HG02571 (cell line): ENCODE results near the gene FAM43B.
A peak's percentile ranks its signal among the peaks of the same experiment; 100 is the strongest.
"Not testable (repeated sequence)": the region's sequence is repeated elsewhere in the genome, so short reads cannot be mapped to it uniquely, and the experiment has no call there.

Experiments
- ATAC-seq: cut with Tn5 transposase; IDR thresholded peaks from one replicate; pipeline ENCODE4 v1.9.1; 2021; ENCODE audit warnings: mild to moderate bottlenecking, moderate library complexity; ENCODE audit not compliant: unreplicated experiment

Gene FAM43B, protein sequence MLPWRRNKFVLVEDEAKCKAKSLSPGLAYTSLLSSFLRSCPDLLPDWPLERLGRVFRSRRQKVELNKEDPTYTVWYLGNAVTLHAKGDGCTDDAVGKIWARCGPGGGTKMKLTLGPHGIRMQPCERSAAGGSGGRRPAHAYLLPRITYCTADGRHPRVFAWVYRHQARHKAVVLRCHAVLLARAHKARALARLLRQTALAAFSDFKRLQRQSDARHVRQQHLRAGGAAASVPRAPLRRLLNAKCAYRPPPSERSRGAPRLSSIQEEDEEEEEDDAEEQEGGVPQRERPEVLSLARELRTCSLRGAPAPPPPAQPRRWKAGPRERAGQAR

DNA sequence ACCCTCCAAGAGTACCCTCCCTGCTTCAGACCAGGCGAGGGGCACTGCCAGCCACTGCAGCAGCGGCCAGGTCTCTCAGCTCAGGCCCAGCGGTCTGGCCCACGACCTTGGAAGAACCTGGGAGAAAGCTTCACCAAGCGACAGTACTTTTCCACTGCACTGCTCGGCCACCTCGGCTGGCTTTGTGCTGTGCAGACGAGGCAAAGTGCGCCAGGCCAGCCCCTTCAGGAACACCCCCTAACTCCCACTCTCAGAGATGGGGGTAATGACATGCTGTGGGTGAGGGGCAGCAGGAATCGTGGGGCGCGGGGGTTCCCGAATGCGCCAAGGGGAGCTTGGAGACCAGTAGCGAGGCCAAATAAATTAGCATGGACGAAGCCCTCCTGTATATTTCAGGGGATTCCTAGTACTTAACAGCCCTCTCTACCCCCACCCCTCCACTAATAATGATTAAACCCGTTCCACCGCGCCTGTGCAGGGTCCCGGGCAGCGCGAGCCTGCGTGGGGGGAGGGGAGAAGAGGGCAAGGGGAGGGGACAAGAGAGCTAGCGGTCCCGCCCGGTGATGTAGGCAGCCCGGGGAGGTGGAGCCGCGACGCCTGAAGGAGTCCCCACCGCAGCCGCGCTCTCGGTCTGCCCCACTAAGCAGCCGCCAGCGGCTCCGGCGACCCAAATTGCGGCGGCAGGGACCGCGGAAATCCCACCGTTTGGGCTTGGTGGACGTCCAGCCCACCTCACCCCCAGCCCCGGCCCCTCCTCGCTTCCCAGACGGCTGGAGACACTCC, at the start of gene FAM43B:
TSS of gene FAM43B (plus strand) at position 629 of the 783 bp plus-strand sequence. CDS start 401 bp downstream, outside the sequence.
- no peak for ATAC-seq

DNA sequence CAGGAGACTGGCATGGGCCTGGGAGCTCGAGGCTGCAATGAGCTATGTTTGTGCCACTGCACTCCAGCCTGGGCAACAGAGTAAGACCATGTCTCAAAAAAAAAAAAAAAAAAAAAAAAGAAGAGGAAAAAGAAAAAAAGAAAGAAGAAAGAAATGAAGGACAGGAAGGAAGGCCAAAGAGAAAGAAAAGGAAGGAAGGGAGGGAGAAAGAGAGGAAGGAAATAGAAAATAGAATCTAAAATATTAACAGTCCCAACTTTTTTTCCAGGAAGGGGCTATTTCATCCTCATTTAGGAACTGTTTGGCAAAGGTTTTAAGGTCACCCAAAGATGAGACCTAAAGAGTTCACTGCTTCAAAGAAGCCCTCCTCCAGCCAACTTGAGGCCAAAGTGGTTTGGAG, 46.9 kb upstream of the FAM43B start:
- no peak for ATAC-seq

DNA sequence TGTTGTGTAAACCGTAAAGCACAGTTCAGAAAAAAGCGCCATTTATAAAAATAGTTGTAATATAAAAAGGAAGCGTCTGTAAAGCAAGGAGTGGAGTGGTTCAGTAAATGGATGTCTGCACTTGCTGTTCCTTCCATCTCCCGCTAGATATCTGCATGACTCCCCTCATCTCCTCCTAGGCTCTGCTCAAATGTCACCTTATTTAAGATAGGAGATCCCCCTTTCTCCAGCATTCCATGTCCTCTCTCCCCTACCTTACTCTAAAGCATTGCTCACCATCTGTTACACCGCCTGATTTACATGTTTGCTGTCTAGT, 45.2 kb upstream of the FAM43B start:
- peak; percentile 24 for ATAC-seq

DNA sequence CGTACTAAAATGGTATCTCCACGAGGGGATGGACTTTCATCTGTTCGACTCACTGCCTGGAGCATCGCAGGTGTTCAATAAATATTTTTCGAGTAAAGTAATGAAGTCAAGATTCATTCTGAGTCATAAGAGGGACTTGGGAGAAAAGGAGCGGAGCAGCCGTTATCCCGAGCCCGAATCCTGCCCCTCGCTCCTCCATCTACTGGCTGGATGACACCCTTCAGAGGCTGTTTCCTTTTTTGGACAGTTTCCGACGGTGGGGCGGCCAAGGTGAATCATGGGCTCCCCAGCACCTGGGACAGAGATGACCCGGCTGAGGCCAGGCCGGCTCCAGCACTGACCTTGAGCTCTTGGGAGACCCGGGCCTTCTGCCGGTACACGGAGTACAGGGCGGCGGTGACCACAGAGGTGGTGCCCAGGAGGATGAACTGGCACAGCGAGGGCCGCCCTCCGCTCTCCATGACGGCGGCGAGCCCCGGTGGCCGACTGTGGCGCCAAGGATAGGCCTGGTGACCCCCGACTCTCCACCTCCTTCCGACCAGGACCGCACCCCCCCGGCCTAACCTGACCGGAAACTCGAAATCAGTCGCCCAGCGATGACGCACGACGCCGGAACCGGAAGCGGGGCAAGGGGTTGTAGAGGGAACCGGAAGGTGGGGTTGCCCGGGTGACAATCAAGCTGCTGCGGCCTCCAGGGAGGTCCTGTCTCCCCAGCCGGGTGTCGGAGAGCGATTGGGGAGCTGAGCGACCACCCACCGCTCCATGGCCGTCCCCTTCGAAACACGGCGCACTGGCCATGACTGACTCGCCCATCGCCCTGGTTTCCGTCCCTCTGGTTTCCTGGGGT, 44.6 kb upstream of the FAM43B start, which contains the start of gene MUL1:
TSS of gene MUL1 (minus strand) at position 588 of the 847 bp plus-strand sequence. CDS start at position 461, 127 bp downstream.
- ATAC-seq: peak; percentile 84

DNA sequence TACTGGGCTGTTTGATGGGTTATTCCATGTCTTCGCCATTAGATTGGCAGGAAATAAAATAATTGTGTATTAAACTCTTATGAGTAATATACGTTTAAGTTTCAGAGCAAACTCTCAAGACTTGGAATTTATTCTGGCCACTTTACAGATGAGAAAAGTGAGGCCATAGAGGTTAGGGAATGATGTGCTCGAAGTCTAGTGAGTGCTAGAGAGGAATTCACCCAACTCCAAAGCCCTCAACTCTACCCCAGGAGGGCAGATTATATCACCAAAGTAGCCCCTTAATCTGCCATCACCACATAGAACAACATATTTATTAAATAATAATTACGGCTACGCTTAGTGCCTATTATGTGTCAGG, 44.0 kb upstream of the FAM43B start:
- no peak for ATAC-seq

DNA sequence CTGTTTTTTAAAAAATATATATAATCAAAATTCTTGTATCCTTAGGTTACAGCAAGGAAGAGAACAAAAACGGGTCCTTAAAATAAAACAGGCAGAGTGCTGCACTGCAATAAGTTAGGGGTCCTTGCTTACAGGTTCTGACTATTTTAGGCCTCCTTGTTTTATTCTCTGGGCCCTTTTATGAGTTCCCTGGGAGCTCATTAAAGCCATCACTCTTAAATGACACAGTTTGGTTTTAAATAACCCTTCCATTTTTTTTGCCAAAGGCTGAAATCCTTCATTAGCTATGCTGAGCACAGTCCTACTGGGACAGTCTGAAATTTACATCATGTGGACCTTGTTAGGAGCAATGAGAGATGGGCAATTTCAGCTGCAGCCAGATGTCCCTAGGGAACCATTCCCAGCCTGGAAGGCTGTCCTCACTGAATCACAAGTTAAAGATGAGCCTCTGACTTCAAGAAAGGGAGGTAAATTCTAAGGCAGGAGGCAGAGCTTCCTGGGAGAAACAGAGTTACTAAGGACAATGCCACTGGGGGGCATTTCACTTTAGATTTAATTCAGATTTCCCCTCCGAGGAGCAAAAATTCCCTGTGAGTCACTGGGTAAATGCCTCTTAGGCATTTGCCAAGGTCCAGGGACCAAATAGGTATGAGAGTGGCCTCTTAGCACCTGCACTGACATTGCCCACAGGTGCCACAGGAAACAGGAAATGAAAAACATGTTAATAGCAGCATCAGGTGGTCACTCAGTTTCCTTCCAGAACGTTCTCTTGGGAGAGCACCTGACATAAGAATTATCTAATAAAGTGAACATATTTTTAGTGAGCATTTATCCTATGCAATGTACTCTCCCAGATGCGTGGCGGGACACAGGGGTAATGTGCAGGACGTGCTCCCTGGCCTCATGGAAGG, 40.6 kb upstream of the FAM43B start:
- no peak for ATAC-seq

DNA sequence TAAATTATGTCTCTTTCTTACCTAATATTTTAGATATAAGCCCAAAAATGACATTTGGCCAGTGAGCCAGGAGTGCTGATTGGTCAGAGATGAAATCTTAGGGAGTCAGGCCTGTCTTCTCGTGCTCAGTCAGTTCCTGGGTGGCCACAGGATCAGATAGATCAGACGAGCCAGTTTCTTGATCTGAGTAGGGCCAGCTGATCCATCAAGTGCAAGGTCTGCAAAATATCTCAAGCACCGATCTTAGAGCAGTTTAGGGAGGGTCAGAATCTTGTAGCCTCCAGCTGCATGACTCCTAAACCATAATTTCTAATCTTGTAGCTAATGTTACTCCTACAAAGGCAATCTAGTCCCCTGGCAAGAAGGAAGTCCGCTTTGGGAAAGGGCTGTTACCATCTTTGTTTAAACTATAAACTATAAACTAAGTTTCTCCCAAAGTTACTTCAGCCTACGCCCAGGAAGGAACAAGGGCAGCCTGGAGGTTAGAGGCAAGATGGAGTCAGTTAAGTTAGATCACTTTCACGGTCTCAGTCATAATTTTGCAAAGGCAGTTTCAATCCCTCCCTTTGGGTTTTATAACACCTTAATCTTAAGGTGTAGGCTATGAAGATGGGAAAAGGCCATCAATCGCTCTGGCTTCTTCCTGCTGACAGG, 32.6 kb upstream of the FAM43B start:
- not testable (repeated sequence) for ATAC-seq

DNA sequence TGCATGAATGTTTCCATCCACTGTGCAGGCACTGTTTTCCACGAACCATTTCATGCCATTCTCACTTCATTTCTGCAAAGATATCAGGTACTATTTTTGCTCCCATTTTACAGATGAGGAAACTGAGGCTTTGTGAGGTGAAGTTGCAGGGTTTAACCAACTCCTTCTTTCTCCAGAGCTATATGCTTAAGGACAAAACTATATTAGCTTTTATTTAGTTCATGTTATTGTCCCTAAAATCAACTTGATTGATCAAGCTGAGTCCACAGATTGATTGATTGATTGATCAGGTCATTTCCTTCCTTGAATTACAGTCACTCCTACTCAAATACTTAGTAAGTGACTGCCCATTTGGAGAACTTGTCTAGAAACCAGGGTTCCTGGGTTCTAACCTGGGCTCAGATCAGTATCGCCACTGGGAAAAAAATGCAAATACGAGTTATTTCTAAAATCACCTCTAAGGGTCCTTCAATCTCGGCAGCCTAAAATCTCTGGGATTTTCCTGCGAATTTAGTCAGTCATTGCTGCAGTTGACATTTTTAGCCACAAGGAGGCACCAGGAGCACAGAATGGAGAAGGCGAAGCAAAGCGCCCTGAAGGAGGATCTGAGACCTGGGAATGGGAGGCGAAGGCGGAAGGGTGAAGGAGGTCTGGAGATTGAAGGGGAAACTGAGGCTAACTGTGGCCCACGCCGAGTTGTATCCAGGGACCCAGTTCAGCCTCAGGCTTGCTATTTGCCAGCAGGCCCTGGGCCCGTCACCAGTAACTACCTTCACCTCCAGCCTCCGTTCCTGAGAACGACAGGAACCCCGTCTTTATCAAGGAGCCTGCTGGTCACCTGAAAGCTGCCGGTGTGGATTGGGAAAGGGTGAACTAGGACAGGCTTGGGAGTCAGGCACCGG, 30.2 kb upstream of the FAM43B start:
- ATAC-seq: no peak

DNA sequence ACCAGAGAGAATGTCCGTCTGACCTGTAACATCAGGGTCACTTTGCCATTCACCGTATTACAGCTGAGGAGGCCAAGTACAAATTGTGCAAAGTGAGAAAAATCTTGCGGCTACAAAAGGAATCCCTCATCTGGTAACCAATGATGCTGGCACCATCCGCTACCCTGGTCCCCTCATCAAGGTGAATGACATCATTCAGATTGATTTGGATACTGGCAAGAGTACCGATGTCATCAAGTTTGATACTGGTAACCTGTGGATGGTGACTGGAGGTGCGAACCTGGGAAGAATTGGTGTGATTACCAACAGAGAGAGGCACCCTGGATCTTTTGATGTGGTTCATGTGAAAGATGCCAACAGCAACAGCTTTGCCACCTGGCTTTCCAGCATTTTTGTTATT, 26.1 kb upstream of the FAM43B start:
- ATAC-seq: no peak

DNA sequence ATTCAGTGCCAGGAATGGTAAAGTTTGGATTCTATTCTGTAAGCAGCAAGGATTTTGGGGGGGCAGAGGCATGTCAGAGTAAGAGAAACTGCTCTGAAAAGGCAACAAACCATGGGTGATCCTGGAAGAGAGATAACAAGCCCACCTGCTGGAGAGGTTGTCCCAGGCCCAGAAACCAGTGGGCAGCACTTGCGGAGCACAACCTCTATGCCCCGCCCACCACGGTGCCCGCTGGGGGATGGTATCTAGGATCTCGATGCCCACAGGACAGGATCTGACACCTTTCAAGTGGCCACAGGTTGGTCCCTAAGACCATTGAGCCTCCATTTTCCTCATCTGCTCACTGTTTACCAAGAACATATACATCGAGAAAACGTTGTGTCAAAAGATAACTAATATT, 24.2 kb upstream of the FAM43B start:
- no peak for ATAC-seq

DNA sequence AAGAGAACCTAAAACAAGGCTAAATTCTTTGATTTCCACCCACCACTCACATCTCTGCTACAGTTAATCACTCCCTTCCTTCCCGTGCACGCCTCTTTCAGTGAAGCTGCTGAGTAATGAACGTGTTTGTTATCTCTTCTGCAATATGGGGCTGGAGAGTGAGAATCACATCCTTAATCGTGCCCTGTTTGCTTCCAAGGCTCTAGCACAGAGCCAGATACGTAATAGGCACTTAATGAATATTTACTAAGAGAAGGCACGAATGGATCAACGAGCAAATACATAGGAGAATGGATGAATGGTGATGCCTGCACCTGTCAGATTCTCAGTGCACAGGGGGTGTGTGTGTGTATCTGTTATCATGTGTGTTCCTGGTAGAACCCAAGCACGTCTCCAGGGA, 22.1 kb upstream of the FAM43B start:
- ATAC-seq: no peak

DNA sequence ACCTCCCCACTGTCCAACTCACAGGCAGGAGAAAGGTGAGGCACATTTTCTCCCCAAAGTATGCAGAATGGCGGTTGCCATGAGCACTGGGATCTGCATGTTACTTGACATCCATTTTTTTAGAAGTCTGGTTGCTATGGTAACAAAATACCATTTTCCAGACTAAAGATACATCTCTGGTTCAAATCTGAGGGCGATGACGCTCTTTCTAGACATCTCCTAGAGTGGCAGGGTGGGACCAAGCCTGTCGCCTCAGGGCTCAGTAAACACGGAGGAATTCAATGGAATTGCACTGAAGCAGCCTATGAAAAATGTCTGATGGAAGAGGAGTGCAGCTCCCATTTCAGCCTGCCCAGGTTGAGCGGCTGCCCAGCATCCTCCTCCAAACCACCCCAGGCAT, 21.5 kb upstream of the FAM43B start:
- ATAC-seq: no peak

DNA sequence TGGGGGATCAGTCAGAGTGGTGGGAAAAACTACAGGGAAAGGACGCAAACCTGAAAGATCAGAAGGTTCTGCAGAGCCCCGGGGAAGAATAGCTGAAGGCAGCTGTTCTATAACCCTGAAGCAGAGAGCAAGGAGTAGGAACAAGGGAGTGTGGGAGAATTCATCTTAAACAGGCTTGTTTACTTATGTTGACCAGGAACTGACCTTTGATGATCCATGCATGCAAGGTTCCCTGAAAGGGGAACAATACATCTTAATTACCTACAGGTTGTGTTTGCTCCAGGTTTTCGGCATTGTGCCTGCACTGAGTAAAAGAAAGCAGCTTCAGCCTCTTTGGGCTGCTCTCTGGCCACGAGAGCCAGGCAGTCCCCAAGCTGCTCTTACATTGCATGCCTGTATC, 18.7 kb upstream of the FAM43B start:
- ATAC-seq: no peak

DNA sequence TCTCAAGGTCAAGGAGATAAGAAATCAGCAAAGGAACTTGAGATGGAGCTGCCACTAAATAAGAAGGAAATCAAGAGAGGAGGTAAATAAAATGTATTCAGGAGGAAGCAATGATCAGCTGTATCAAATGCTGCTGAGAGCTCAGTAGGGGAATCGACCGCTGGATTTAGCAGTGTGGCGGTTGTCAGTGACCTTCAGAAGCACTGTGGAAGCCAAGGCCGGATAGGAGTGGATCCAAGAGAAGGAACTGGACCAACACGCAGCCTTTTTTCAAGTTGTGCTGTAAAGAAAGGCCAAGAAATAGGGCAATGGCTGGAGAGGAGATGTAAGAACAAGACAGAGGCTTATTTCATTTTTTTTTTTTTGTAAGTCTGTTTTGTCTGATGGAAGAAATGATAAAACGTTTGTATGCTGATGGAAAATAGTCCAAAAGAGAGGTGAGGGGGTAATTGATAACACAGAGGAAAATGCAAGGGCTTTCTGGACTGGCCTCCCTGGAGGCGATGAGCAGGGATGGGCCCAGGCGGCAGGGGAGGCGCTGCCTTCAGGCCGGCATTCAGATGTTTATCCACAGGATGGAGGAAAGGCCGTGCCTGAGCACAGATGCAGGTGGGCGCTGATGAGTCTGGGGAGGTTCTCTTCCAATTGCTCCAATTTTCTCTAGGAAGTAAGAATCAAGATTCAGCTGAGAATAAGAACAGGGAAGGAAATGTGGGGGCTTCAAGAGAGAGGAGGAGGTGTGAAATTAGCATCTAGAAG, 17.5 kb upstream of the FAM43B start:
- ATAC-seq: no peak

DNA sequence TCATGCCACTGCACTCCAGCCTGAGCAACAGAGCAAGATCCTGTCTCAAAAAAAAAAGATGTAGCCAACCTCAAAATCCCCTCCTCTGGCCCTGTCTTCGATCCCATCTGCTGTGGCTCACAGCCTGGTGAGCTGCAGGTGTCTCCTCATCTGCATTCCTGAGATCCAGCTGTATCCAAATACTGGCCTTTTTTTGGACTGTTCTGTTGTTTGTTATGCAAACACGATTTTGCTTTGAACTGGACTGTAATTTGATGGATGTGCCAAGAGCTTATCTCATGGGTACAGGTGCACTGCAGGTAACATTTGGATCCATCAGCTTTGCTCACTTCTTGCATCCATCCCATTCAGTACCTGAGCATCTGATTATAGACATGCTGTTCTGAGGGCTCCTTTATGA, 14.1 kb upstream of the FAM43B start:
- ATAC-seq: no peak

DNA sequence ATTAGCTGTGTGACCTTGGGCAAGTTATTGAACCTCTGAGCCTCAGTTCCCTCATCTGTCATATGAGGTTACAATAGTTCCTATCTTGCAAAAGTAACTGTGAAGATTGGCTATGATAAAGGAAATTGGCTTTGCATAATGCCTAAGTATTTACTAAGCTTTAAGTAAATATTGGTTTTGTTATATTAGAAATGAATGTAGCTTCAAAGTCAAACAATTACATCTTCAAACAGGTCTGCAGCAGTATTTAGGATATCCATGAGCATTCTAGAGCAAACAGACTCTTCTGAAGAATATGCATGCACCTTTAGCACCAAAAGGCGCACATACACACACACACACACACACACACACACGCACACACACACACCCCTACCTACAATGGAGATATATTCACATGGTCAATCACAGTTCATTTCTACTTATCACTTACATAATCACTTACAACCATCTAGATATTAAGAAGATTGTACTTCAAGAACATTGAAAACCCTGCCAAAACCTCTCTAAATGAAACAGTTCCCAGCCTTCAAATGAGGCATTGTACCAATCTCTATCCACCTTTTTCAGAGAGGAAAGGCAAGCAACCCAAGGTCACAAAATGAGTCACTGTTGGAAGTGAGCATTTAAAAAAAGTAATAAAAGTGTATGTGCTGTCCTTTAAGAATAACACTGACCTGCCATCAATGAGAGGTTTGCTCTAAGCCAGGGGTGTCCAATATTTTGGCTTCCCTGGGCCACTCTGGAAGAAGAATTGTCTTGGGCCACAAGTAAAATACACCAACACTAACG, 13.4 kb upstream of the FAM43B start:
- ATAC-seq: no peak

DNA sequence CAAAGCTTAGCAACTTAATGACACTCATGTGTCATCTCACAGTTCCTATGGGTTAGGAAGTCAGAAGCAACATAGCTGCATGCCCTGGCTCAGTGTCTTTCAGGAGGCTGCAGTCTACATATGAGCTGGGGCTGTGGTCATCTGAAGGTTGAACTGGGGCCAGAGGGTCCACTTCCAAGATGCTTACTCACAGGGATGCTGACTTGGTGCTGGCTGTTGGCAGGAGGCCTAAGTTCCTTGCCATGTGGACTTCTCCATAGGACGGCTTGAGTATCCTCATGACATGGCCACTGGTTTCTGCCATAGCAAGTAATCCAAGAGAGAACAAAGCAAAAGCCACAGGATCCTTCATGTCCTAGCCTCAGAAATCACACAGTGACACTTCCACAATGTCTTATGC, 12.1 kb upstream of the FAM43B start:
- no peak for ATAC-seq
